NCI-H226 (cell line): ENCODE data around the gene TAF11L10.
"Not testable (repeated sequence)": the region's sequence is repeated elsewhere in the genome, so short reads cannot be mapped to it uniquely, and the experiment has no call there.

Experiments used
- DNase-seq: peaks from one replicate; pipeline ENCODE4 v3.0.0-alpha.2; 2015

TAF11L10 gene

GRCh38 chr5:17597728-17598127 lies at the start of gene TAF11L10:
TSS of gene TAF11L10 (minus strand) at chr5:17597828.
- DNase-seq, result not testable (repeated sequence)

GRCh38 chr5:17634160-17634559 lies 36.5 kb upstream of the TAF11L10 start, which contains the start of gene TAF11L14:
TSS of gene TAF11L14 (plus strand) at chr5:17634460.
- DNase-seq, result no peak

- DNase-seq, result not testable (repeated sequence)
Measured at GRCh38 chr5:17631788-17632187, 34.2 kb upstream of the TAF11L10 start, which contains the start of gene TAF11L13. TSS of gene TAF11L13 (plus strand) at chr5:17632088.

GRCh38 chr5:17625686-17626085 lies 28.1 kb upstream of the TAF11L10 start:
- DNase-seq, result no peak

- DNase-seq, result no peak
Measured at GRCh38 chr5:17620627-17621026, 23.0 kb upstream of the TAF11L10 start.

- no peak for DNase-seq
Measured at GRCh38 chr5:17619354-17619753, 21.7 kb upstream of the TAF11L10 start.

GRCh38 chr5:17614872-17615605 lies 17.4 kb upstream of the TAF11L10 start:
- DNase-seq, result no peak

GRCh38 chr5:17610092-17610491 lies 12.5 kb upstream of the TAF11L10 start, which contains the start of gene TAF11L12:
TSS of gene TAF11L12 (plus strand) at chr5:17610392.
- not testable (repeated sequence) for DNase-seq

- not testable (repeated sequence) for DNase-seq
Measured at GRCh38 chr5:17607461-17607860, 9.8 kb upstream of the TAF11L10 start.

- DNase-seq, result no peak
Measured at GRCh38 chr5:17604951-17605350, 7.3 kb upstream of the TAF11L10 start.

GRCh38 chr5:17603880-17604279 lies 6.3 kb upstream of the TAF11L10 start, which contains the start of gene TAF11L11:
TSS of gene TAF11L11 (plus strand) at chr5:17604183.
- DNase-seq, result not testable (repeated sequence)

- DNase-seq, result not testable (repeated sequence)
Measured at GRCh38 chr5:17594255-17594654, 3.4 kb downstream of the TAF11L10 start, which contains the start of gene TAF11L9. TSS of gene TAF11L9 (minus strand) at chr5:17594394.

GRCh38 chr5:17590860-17591259 lies 6.8 kb downstream of the TAF11L10 start, which contains the start of gene TAF11L8:
TSS of gene TAF11L8 (minus strand) at chr5:17590960.
- DNase-seq, result not testable (repeated sequence)

GRCh38 chr5:17585658-17586057 lies 12.0 kb downstream of the TAF11L10 start, which contains the start of gene TAF11L7:
TSS of gene TAF11L7 (minus strand) at chr5:17585758.
- DNase-seq, result not testable (repeated sequence)
